ENCODE results near the gene SV2B.
A peak's percentile ranks its signal among the peaks of the same experiment; 100 is the strongest.

The SV2B gene

DNA sequence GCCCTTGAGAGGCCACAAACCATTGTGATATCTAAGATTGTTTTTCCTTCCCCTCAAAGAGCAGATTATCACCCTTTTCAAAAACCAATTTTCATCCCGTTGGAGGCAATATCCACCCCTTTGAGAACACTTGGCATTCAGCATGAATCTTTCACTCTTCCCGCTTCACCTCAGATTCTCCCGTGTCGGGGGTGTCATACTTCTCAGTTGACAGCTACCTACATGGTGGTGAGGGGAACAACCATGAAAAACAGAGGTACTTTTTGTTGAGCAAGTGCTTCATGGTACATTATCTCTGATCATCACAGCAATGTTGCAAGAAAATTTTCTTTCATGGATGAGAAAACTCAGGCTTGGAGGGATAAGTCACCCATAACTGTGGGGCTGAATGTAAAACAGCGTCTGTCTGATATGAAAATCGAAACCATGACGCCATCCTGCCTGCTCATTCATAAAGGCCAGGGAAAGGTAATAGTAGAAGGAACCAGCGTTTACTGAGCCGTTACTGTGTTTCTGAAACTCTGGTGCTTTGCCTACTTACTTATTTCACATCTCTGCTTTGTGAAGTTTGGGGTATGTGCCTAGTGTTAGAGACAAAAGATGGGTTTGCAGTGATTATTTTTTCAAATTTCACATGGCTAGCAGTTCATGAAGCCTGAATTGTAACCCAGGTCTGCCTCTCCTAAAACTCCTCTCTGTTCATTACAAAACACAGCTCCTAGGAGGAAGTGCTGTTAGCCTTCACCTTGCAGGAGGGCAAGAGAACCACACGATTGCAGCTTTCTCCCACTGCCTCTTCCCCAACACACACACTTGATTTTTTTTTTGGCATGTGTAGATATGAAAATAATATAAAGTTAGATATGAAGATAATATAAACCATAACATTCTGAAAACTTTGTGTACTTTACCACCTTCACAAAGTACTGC is 35.4 kb downstream of the SV2B start:
- peak in 2 of 56 donors; percentile 5 to 9 for DNase-seq

DNA sequence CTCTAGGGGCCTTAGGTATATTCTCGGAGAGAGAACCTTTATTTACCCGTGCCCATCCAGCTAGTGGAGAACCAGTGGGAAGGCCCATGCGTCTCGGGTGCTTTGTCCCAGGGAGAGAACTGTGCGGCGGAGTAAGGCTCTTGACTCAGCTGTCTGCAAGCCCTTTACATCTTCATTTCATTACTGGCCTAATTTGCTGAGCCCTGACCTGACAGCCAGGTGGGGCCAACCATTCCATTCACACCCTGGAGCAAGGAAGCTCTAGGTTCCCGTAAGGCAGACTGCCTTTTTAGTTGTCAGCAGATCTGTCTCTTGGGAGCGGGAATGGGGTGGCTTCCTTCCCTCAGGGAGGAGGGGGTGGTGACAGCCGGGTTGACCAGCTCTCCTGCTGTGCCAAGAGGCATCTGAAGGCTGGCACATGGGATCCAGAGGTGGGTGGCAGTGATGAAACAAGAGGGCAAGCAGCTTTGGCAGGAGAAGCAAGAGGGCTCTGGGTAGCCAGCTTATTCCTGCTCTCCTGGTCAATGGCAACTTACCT is 36.4 kb downstream of the SV2B start:
- DNase-seq: no peak

- no peak for DNase-seq
These were observed 40.5 kb downstream of the SV2B start for GRCh38 chr15:91140601-91141000.

GRCh38 chr15:91141097-91141496 is 41.0 kb downstream of the SV2B start:
- DNase-seq: no peak

- DNase-seq: peak in 1 of 56 donors; percentile 13
These were observed 42.2 kb downstream of the SV2B start for GRCh38 chr15:91142106-91142744.

GRCh38 chr15:91142946-91143345 is 42.9 kb downstream of the SV2B start:
- no peak for DNase-seq

- DNase-seq: no peak
These were observed 46.7 kb downstream of the SV2B start for GRCh38 chr15:91146728-91147127.

GRCh38 chr15:91148243-91148642 is 48.2 kb downstream of the SV2B start:
- no peak for DNase-seq

GRCh38 chr15:91150502-91151160 is 50.6 kb downstream of the SV2B start:
- DNase-seq: no peak

DNA sequence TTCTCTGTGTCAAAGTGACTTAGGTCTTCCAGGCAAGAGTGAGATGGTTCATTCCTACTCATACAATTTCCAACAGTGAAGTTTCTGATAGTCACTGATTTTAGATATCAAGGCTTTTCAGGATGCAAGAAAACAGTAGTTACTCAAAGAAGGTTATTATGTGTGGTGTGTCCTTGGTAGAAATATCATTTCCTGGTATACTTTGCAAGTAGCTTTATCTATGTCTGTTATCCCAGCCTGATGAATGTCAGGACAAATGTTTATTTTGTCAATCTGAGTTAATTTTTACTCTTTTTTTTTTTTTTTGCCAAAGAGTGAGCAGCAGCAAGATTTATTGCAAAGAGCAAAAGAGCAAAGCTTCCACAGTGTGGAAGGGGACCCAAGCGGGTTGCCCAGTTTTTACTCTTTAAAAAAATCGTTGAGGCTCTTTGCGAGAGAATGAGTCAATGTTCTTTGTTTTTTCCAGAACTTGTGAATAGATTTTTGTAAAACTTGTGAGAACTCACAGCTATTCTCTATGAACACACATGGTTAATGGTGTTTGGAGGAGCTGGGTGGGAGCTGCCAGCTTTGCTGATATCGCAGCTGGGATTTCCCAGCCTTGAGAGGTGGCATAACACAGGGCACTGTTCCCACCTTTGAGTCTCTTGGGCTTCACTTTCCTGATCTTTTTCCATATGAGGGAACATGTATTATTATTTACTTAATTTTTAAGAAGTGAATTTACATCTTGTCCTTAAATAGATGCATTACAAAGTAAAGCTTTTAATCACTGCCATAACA is 51.9 kb downstream of the SV2B start:
- no peak for DNase-seq

- no peak for DNase-seq
These were observed 53.0 kb downstream of the SV2B start for GRCh38 chr15:91152896-91153581.

- no peak for DNase-seq
These were observed 53.9 kb downstream of the SV2B start for GRCh38 chr15:91153954-91154353.

DNA sequence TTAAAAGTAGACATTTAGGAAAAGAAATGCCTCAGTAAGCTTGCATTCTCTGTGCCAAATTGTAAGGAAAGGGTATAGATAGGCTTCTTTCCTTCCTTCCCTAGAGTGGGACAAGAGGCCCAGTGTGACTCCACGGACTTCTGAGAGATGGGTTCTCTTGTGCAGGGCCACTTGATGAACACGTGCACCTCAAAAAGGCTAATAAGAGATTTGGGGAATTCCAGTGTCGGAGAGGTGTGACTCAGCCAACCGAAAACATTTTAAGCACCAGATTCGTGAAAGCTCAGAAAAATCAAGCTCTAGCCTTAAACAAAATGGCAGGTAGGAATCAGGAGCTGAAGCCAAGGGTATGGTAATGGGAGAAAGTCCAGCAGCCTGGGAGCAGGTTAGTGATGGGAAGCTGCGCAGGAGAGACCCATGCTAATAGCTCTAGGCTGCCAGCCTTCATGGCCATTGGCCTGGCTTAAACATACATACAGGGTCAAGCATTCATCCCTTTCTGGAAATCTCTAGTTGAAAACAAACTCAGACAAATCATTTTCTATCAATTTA is 56.2 kb downstream of the SV2B start:
- DNase-seq: no peak

DNA sequence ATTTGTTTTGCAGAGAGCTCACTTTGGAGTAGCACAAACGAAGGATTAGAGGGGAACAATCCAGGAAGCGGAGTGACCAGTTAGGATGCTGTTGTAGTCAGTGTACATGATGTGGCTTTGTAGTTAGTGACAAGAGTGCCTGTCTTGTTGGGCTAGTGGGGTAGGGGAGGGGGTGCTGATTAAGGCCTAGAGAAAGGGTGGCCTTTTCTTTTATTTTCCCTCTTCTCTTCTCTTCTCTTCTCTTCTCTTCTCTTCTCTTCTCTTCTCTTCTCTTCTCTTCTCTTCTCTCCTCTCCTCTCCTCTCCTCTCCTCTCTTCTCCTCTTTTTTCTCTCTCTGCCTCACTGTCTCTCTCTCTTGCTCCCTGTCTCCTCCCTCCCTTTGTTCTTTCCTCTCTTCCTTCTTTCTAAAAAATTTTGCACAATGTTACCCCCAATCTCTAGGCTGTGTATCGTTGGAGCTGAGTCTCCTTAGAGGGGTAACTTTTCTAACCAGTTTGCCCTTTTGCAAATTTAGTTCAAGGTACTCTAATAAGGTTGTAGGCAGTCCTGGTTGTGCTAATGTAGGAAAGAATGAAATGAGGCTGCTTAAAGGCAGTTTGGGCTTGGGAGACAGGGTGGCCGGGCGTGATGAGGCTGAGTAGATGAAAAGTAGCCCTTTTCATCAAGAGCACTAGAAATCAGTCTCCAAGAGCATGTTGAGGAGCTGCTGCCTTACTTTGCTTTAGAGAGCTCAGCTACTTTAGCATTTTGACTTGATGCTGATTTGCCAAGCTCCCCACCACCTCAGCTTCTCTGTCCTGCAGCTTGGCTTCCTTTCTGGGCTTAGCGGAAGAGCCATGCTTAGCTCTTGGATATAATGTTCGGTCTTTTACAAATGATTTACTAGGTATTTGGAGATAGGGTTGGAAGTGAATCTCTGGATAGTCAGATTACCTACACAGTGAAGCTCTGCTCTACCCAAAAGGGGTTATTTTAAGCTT is 58.6 kb downstream of the SV2B start:
- DNase-seq: no peak

- no peak for DNase-seq
These were observed 65.8 kb downstream of the SV2B start for GRCh38 chr15:91165850-91166249.

DNA sequence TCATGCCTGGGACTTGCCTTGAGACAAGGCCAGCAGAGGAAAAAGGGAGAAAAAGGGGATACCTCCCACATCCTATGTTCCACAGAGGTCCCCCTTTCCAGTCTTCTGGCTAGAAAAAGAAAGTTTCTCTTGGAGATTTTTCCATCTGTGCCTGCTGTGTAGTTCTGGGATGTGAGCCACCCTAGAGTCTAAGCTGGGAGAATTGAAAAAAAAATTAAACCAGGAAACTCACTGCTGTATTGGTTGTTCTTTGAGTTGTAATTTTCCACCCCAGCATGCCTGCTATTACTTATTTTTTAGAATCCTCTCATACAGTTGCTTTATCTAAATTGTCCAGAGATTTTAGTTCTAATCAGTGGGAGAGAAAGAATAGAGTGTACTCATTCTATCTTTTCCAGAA is 68.4 kb downstream of the SV2B start:
- DNase-seq: no peak

DNA sequence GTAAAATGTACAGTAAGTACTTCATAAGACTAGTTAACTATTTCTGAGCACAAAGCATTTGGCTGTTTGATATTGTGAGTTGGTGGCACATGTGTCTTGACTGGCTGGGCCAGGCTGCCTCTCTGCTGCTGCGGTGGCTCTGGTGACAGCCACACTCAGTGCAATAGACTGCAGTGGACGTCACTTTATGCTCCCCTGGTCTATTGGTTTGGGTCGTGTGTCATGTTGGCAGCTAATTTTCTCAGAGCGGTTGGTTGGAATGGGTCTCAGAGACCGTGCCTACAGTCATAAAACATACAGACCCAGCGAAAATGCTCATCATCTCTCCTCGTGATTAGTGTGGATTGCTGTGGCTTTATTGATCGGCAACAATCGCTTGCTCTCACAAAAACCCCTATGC is 71.3 kb downstream of the SV2B start:
- DNase-seq: no peak

GRCh38 chr15:91182101-91182500 is 82.0 kb downstream of the SV2B start:
- DNase-seq: no peak

- DNase-seq: no peak
These were observed 83.5 kb downstream of the SV2B start for GRCh38 chr15:91183596-91183995.
